Astrocyte (in vitro differentiated cells and primary cell): ENCODE results near the gene CUEDC1. TPM values are rescaled to one million over a fixed set of nuclear protein-coding genes. Genes with fewer than 3 reads are reported as not detected.
A peak's percentile ranks its signal among the peaks of the same experiment; 100 is the strongest.

Experiments used
- DNase-seq: peaks from one replicate; pipeline ENCODE4 v3.0.0-alpha.2; 2010; ENCODE audit warnings: low read depth
- FAIRE-seq: peaks from 2 replicates; lab custom pipeline; 2011; peaks lifted over from hg19 to GRCh38; lab: Jason Lieb, UNC
- H2AFZ ChIP-seq: 2 replicates; pipeline ENCODE4 v1.6.0; 2012; ENCODE audit warnings: low read depth, low read length, inconsistent platforms
- H3K27ac ChIP-seq: 2 replicates; pipeline ENCODE4 v1.5.1; 2011; ENCODE audit warnings: low read depth, low read length, inconsistent platforms
- H3K27me3 ChIP-seq: 2 replicates; pipeline ENCODE4 v1.6.0; 2011; ENCODE audit warnings: low read length, inconsistent platforms; ENCODE audit not compliant: insufficient read depth
- H3K36me3 ChIP-seq: 2 replicates; pipeline ENCODE4 v1.5.1; 2011; ENCODE audit warnings: low read length, inconsistent platforms; ENCODE audit not compliant: insufficient read depth
- H3K4me1 ChIP-seq: 2 replicates; pipeline ENCODE4 v1.5.1; 2011; ENCODE audit warnings: low read length, inconsistent platforms; ENCODE audit not compliant: insufficient read depth
- H3K4me2 ChIP-seq: 2 replicates; pipeline ENCODE4 v1.6.0; 2012; ENCODE audit warnings: low read length, inconsistent platforms
- H3K4me3 ChIP-seq: 2 replicates; pipeline ENCODE4 v1.5.1; 2011; ENCODE audit warnings: low read depth, mild to moderate bottlenecking, low read length, inconsistent platforms; ENCODE audit not compliant: insufficient read depth
- H3K79me2 ChIP-seq: 2 replicates; pipeline ENCODE4 v1.6.0; 2012; ENCODE audit warnings: mild to moderate bottlenecking, low read length, inconsistent platforms; ENCODE audit not compliant: insufficient read depth
- H3K9ac ChIP-seq: 2 replicates; pipeline ENCODE4 v1.6.0; 2012; ENCODE audit warnings: mild to moderate bottlenecking, low read length, inconsistent platforms
- H3K9me3 ChIP-seq: 2 replicates; pipeline ENCODE4 v1.5.1; 2012; ENCODE audit warnings: low read depth, mild to moderate bottlenecking, low read length, inconsistent platforms; ENCODE audit not compliant: insufficient read depth
- H4K20me1 ChIP-seq: 2 replicates; pipeline ENCODE4 v1.6.0; 2012; ENCODE audit warnings: low read length, inconsistent platforms; ENCODE audit not compliant: insufficient read depth
- H3K27ac Mint-ChIP-seq: one replicate; pipeline ENCODE4 v1.8.0; 2021; ENCODE audit warnings: mild to moderate bottlenecking, mixed read lengths; ENCODE audit not compliant: unreplicated experiment
- H3K27me3 Mint-ChIP-seq: one replicate; pipeline ENCODE4 v1.8.0; 2021; ENCODE audit warnings: low read depth, mixed read lengths; ENCODE audit not compliant: unreplicated experiment
- H3K36me3 Mint-ChIP-seq: one replicate; pipeline ENCODE4 v1.8.0; 2021; ENCODE audit warnings: low read depth, mixed read lengths; ENCODE audit not compliant: unreplicated experiment
- H3K4me1 Mint-ChIP-seq: one replicate; pipeline ENCODE4 v1.8.0; 2021; ENCODE audit warnings: low read depth, mixed read lengths; ENCODE audit not compliant: unreplicated experiment
- H3K4me3 Mint-ChIP-seq: one replicate; pipeline ENCODE4 v1.8.0; 2021; ENCODE audit warnings: mild to moderate bottlenecking, moderate library complexity, mixed read lengths; ENCODE audit not compliant: unreplicated experiment
- H3K9me3 Mint-ChIP-seq: one replicate; pipeline ENCODE4 v1.8.0; 2021; ENCODE audit warnings: mild to moderate bottlenecking, mixed read lengths; ENCODE audit not compliant: unreplicated experiment
- EZH2 ChIP-seq: IDR thresholded peaks from 2 replicates; pipeline ENCODE4 v1.6.1; 2012; ENCODE audit warnings: mild to moderate bottlenecking, low read length, inconsistent platforms; ENCODE audit not compliant: insufficient read depth
- total RNA-seq: library from RNA; stranded (reverse); gene quantifications from 2 replicates; pipeline ENCODE4 v1.2.1, GENCODE V29; 2021
- TF ChIP-seq, protein P1 (sequence below): IDR thresholded peaks from 2 replicates; pipeline ENCODE4 v1.5.1; 2011; ENCODE audit warnings: low read depth, mild to moderate bottlenecking, inconsistent platforms, low read length, moderate library complexity; ENCODE audit not compliant: insufficient read depth

CUEDC1 gene
- total RNA-seq, 1 donor from 2014 or later: 43.7 TPM

DNA sequence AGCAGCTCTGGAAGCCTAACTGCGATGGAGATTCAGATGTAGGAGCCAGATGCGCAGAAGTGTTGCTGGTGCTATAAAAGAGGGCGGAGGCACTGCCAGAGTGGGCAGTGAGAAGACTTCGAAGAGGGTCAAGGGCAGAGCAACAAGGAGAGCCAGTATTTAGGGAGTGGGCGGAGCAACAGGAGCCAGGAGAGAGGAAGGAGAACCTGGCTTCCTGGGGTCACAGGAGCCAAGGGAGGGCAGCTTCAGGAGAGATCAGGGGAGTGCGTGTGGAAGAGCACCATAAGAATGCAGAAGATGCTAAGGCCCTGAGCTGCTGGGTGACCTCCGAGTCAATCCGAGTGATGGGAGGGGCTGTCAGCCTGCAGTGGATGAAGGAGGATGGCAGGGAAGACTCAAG, 90.9 kb downstream of the CUEDC1 start:
- H3K27ac ChIP-seq: no peak overlapping the region
- H4K20me1 ChIP-seq: no peaks in the 10 kb centered on the region
- DNase-seq (no peak), FAIRE-seq (no peak)
- Mint-ChIP-seq H3K4me3 (peak overlapping the region; percentile 52), H3K27me3 (no peaks in the 10 kb centered on the region), H3K27ac (no peak overlapping the region), H3K36me3 (peaks cover 26% of the 10 kb centered on the region), H3K9me3 (no peaks in the 10 kb centered on the region), H3K4me1 (peaks cover 47% of the 10 kb centered on the region)
- H3K27me3 ChIP-seq: no peaks in the 10 kb centered on the region
- H2AFZ ChIP-seq: no peak overlapping the region
- no peak overlapping the region for H3K9ac ChIP-seq
- H3K4me2 ChIP-seq: no peak overlapping the region
- no peaks in the 10 kb centered on the region for H3K9me3 ChIP-seq
- H3K4me1 ChIP-seq: peaks cover 37% of the 10 kb centered on the region
- H3K36me3 ChIP-seq: peaks cover 4% of the 10 kb centered on the region
- no peaks in the 10 kb centered on the region for H3K79me2 ChIP-seq
- TF ChIP-seq EZH2: no peak
- TF ChIP-seq, protein P1, sequence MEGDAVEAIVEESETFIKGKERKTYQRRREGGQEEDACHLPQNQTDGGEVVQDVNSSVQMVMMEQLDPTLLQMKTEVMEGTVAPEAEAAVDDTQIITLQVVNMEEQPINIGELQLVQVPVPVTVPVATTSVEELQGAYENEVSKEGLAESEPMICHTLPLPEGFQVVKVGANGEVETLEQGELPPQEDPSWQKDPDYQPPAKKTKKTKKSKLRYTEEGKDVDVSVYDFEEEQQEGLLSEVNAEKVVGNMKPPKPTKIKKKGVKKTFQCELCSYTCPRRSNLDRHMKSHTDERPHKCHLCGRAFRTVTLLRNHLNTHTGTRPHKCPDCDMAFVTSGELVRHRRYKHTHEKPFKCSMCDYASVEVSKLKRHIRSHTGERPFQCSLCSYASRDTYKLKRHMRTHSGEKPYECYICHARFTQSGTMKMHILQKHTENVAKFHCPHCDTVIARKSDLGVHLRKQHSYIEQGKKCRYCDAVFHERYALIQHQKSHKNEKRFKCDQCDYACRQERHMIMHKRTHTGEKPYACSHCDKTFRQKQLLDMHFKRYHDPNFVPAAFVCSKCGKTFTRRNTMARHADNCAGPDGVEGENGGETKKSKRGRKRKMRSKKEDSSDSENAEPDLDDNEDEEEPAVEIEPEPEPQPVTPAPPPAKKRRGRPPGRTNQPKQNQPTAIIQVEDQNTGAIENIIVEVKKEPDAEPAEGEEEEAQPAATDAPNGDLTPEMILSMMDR: no peak
- no peak overlapping the region for H3K4me3 ChIP-seq

DNA sequence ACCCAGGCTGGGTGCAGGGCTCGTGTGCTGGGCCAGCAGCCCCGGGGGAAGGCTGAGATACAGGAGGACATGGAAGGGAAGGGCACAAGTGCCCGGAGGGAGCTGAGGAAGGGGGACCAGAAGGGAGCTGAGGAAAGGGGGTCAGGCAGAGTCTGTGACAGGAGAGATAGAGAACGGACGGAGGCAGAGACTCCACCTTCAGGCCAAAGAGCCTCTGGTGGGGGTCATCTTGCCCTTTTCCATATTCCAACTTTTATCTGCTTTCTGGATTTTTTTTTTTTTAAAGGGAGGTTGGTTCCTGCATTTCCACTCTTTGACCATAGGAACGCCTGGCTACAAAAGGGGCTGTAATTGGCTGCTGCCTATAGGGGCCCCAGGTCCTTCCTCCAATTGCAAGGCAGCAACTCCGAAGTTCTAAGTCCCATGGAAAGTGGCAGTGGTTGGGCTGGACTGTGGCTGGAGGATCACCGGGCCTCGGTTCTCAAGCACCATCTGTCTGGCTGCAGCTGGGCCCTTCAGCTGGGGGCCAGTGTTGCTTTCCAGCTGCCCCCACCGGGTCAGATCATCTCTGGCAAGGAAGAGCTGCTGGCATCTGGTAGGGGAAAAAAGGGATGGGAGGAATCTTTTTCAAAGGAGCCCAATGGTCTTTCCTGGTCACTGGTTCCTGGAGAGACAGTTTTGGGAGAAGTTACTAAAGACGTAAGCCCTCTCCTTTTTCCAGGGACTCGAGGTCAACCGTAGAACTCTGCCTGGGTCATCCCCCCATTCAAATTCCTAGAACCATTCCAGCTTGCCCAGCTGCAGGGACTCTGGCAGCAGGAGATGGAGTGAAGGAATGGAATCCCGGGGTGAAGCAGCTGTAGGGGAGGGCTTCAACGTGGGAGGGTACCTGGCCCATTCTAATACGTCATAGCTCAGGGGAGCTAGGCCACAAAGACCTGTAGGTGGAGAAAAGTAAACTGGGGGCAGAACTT, 92.2 kb downstream of the CUEDC1 start:
- Histone ChIP-seq H3K27ac (no peak overlapping the region), H3K36me3 (peaks cover 4% of the 10 kb centered on the region), H2AFZ (no peak overlapping the region), H3K79me2 (no peaks in the 10 kb centered on the region), H3K4me3 (no peak overlapping the region), H4K20me1 (no peaks in the 10 kb centered on the region), H3K9ac (no peak overlapping the region), H3K9me3 (no peaks in the 10 kb centered on the region), H3K27me3 (no peaks in the 10 kb centered on the region), H3K4me1 (peaks cover 26% of the 10 kb centered on the region), H3K4me2 (peak overlapping the region; percentile 87)
- Mint-ChIP-seq H3K9me3 (no peaks in the 10 kb centered on the region), H3K4me1 (peaks cover 41% of the 10 kb centered on the region), H3K36me3 (peaks cover 26% of the 10 kb centered on the region), H3K27me3 (no peaks in the 10 kb centered on the region), H3K4me3 (no peak overlapping the region), H3K27ac (no peak overlapping the region)
- DNase-seq: no peak
- TF ChIP-seq, protein P1: no peak
- no peak for TF ChIP-seq EZH2
- FAIRE-seq: no peak
